HG03442 (cell line): ENCODE measurements around the gene LATS2.

Experiments used
- ATAC-seq: cut with Tn5 transposase; IDR thresholded peaks from one replicate; pipeline ENCODE4 v1.9.1; 2021; ENCODE audit warnings: mild to moderate bottlenecking, moderate library complexity; ENCODE audit not compliant: unreplicated experiment

The LATS2 gene

DNA sequence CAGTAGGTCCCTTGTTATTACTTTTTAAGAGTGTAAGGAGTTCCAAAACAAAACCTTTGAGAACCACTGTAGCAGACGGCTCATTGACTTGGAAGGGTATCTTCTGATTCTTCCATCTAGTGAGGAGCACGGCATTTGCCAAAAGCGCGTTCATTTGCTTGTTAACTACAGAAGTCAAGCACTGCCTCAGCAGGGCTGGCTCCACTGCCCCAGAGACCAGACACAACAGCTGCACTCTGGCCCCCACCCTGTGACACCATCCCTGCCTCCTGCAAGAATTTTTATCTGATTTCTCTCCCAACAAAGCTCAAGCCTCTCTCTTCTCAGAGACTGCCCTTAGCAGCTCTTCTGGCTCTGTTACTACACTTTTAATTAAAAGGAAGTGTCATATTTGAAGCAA lies 138.1 kb downstream of the LATS2 start:
- ATAC-seq = no peak
